A172 (cell line): ENCODE results near the gene CCDC8. TPM values are rescaled to one million over a fixed set of nuclear protein-coding genes. Genes with fewer than 3 reads are reported as not detected.

Source experiments
- total RNA-seq: library from RNA; depleted of rRNA; stranded (reverse); fragments of >200 nt; shearing (Covaris generic); gene quantifications from 2 replicates; pipeline ENCODE4 v1.2.3, GENCODE V29; 2014; rRNA removed

The CCDC8 gene
- total RNA-seq, 1 experiment from 2014 or later: not detected

Other genes with a start within 250 kb of the CCDC8 start
- gene IGFL1, start 183.8 kb downstream of the CCDC8 start, total RNA-seq: 0.67 TPM in 1 of 2 replicates, not detected in the other
- gene HIF3A, start 116.5 kb downstream of the CCDC8 start, total RNA-seq: not detected in 2 replicates
- gene PPP5C, start 66.5 kb downstream of the CCDC8 start, total RNA-seq: 40.4 and 53.1 TPM in 2 replicates
- not detected in 2 replicates for gene PNMA8C, start 15.4 kb upstream of the CCDC8 start, total RNA-seq
- not detected in 2 replicates for gene PNMA8A, start 58.0 kb upstream of the CCDC8 start, total RNA-seq
- not detected in 2 replicates for gene PNMA8B, start 82.3 kb upstream of the CCDC8 start, total RNA-seq
- 103 and 145 TPM in 2 replicates for gene CALM3, start 187.8 kb upstream of the CCDC8 start, total RNA-seq
- 1.1 and 1.6 TPM in 2 replicates for gene PTGIR, start 211.5 kb upstream of the CCDC8 start, total RNA-seq
- not detected in 2 replicates for gene GNG8, start 222.6 kb upstream of the CCDC8 start, total RNA-seq
- 0.84 and 1.1 TPM in 2 replicates for gene DACT3, start 247.6 kb upstream of the CCDC8 start, total RNA-seq